CD1c-positive myeloid dendritic cell (primary cell): Measurements from ENCODE around the gene ENOSF1.

Experiments
- DNase-seq: peaks from one replicate; pipeline ENCODE4 v3.0.0-alpha.2; 2016; ENCODE audit errors: extremely low spot score

Gene ENOSF1

DNA sequence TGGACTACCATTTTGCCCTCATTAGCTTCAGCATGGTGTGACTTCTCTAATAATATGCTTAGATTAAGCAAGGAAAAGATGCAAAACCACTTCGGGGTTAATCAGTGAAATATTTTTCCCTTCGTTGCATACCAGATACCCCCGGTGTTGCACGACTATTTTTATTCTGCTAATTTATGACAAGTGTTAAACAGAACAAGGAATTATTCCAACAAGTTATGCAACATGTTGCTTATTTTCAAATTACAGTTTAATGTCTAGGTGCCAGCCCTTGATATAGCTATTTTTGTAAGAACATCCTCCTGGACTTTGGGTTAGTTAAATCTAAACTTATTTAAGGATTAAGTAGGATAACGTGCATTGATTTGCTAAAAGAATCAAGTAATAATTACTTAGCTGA lies 38.7 kb downstream of the ENOSF1 start:
- no peak for DNase-seq

DNA sequence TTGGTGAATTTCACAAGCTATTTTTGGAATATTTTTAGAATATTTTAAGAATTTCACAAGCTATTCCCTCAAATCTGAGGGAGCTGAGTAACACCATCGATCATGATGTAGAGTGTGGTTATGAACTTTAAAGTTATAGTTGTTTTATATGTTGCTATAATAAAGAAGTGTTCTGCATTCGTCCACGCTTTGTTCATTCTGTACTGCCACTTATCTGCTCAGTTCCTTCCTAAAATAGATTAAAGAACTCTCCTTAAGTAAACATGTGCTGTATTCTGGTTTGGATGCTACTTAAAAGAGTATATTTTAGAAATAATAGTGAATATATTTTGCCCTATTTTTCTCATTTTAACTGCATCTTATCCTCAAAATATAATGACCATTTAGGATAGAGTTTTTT lies 39.1 kb downstream of the ENOSF1 start:
- DNase-seq: no peak

DNA sequence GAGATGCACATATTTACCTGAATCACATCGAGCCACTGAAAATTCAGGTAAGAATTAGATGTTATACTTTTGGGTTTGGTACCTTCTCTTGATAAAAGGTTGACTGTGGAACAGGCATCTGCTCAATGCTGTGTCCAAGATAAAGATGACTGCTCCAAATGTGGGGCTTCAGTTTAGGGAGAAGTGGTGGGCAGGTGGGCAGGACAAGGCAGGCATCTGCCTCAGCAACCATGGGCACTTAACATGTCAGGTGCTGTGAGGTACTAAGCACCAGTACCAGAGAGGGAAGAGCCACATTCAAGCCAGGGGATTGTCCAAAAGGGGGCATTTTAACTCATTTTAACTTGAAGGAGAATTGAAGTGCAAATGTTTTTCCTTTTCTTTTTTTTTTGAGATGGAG lies 41.0 kb downstream of the ENOSF1 start:
- DNase-seq: no peak

DNA sequence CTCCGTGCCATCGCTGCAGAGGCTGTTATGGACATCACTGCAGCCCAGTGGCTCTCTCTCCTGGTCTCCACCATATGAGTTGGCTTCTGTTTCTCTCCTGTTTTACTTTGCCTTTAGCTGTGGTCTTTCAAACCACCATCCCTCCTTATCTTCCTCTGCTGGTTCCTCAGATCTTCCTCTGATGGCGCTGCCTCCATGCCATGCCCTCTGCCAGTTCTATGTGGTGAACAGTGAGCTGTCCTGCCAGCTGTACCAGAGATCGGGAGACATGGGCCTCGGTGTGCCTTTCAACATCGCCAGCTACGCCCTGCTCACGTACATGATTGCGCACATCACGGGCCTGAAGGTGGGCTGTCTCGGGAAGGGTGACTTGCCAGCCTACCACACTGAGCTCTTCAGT lies 41.9 kb downstream of the ENOSF1 start:
- DNase-seq: no peak

DNA sequence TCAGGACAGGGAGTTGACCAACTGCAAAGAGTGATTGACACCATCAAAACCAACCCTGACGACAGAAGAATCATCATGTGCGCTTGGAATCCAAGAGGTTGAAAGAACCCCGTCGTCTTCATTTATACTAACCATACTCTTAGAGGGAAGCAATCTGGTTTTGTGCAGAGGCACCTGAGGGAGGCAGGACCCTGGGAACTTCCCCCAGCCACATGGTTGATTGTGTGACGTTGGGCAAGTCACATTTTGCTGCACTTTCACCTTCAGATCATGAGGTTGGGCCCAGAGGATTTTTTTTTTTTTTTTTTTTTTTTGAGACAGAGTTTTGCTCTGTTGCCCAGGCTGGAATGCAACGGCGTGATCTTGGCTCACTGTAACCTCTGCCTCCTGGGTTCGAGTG lies 43.4 kb downstream of the ENOSF1 start:
- DNase-seq: no peak

DNA sequence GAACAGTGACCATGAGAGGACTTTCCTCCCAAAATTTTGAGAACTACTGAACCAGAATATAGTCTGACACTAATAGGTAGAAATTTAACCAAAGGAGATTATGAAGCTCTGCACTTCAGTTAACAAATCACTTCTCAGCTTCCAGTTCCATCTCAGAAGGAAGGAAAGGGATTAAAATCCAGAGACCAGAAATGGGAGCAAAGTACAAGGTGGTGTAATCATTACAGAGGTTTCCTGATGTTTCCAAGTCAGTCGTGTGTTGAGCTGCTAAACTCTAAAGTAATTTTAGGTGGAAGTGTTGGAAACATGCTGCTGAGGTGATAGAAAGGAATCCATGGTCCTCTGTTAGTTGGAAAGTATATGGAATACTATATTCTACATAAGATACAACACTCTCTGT lies 44.2 kb downstream of the ENOSF1 start:
- DNase-seq: no peak

DNA sequence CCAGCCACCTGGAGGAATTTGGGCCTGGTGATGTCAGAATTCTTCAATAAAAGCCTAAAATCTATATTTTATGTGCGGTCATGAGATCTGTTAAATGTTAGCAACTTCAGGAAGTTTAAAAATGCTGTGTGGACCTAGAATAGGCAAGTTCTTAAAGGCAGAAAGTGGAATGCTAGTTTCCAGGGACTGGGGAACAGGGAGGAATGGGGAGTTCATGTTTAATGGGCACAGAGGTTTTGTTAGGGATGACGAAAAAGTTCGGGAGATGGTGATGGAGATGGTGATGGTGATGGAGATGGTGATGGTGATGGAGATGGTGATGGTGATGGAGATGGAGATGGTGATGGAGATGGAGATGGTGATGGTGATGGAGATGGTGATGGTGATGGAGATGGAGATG lies 45.8 kb downstream of the ENOSF1 start:
- no peak for DNase-seq

DNA sequence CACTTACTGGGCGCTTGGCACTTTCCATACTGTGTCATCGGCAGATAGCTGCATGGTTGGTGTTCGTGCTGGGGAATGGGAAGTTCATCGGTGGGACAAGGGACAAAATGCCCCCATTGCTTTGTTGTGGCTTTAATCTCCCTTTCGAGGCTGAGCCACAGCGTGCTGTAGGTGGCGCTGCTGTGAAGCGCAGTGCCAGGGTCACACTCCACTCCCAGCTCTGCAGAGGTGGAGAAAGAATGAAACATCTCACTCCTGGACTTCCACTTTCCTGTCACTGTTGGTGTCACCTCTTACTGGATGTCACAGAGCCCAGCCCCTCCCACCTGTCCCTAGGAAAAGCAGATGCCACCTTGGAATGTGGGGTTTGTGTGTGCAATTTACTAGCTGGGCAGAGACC lies 46.3 kb downstream of the ENOSF1 start:
- DNase-seq: no peak

DNA sequence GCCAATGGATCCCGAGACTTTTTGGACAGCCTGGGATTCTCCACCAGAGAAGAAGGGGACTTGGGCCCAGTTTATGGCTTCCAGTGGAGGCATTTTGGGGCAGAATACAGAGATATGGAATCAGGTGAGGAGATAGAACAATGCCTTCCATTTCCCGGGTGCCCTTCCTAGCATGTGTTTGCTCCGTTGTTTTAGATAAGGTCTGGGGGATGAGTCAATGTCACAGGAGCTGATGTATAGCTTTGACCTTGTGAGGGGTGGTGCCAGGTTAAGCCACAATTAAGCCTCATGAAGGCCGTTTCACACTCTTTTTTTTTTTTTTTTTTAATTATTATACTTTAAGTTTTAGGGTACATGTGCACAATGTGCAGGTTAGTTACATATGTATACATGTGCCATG lies 50.2 kb downstream of the ENOSF1 start:
- no peak for DNase-seq

DNA sequence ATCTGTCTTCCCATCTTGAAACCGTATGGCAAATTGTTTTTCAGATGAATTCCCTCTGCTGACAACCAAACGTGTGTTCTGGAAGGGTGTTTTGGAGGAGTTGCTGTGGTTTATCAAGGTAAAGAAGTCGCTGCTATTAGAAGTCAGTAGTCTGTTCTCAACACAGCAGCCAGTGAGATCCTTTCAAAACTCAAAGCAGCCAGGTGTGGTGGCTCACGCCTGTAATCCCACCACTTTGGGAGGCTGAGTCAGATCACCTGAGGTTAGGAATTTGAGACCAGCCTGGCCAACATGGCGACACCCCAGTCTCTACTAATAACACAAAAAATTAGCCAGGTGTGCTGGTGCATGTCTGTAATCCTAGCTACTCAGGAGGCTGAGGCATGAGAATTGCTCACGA lies 52.8 kb downstream of the ENOSF1 start:
- no peak for DNase-seq

DNA sequence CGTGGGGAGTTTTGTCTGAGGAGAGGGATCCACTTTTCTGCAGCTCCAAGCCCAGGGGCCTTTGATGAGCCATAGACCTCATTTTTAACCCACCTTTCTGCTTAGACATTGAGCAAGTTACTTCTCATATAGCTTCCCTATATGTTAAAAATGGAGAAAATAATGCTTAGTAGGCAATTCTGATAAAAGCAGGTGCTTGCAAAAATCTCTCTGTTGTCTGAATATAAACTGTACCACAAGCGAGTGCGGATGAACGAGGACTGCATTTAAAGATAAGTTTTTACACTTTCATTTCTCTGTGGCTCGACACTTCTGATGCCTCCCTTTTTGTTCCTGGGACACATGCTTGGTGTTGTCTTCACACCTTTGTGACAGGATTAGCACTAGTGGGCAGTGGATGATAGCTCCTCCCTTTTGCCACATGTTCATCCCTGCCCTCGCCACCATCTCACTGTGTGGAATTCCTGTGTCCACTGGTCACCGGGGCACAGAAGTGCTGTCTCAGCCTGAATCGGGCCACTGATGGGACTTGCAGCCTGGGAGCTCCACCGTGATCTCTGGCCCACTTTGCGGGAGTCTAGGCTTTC lies 53.4 kb downstream of the ENOSF1 start:
- no peak for DNase-seq

DNA sequence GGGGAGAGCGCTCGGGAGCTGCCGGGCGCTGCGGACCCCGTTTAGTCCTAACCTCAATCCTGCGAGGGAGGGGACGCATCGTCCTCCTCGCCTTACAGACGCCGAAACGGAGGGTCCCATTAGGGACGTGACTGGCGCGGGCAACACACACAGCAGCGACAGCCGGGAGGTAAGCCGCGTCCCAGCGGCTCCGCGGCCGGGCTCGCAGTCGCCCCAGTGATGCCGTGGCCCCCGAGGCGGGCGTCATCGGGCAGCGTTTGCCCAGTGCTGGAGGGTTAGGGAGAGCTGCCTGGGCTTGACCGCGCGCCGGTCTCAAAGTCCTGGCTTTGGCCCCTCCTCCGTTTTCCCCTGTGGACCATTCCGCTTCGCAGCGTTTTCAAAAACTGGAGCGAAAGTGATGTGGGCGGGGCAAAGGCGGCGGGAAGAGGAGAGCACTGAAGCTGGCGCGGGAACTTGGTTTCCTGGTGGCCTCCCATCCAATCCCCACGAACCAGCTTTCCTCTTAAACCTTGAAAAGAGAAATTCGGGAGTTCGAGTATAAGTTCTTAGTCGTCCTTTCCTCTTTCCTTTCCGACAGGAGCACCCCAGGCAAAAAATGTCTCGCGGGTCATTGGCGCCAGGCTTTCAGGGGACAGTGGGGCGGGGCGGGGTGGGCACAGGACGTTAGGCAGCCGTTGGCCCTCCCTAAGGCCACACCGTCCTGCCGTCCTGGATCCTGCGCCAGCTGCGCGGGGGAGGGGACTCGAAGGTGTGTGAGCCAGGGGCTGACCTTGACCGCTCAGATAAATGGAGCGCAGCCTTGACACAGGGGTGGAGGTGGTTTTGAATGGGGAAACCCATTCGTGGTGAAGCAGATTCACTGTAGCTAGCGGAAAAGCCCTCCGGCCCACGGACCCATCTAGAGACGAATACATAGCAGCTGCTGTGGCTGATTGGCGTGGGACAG lies 54.2 kb downstream of the ENOSF1 start:
- DNase-seq: peak; percentile 76

DNA sequence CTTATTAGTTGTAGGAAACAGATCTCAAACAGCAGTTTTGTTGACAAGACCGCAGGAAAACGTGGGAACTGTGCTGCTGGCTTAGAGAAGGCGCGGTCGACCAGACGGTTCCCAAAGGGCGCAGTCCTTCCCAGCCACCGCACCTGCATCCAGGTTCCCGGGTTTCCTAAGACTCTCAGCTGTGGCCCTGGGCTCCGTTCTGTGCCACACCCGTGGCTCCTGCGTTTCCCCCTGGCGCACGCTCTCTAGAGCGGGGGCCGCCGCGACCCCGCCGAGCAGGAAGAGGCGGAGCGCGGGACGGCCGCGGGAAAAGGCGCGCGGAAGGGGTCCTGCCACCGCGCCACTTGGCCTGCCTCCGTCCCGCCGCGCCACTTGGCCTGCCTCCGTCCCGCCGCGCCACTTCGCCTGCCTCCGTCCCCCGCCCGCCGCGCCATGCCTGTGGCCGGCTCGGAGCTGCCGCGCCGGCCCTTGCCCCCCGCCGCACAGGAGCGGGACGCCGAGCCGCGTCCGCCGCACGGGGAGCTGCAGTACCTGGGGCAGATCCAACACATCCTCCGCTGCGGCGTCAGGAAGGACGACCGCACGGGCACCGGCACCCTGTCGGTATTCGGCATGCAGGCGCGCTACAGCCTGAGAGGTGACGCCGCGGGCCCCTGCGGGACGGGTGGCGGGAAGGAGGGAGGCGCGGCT lies 55.0 kb downstream of the ENOSF1 start, which contains the start of gene TYMS:
Gene TYMS, plus strand, starts transcription at position 343 of the 690 bp plus-strand sequence. Its CDS starts 90 bp downstream, at position 433.
- DNase-seq: peak; percentile 24

DNA sequence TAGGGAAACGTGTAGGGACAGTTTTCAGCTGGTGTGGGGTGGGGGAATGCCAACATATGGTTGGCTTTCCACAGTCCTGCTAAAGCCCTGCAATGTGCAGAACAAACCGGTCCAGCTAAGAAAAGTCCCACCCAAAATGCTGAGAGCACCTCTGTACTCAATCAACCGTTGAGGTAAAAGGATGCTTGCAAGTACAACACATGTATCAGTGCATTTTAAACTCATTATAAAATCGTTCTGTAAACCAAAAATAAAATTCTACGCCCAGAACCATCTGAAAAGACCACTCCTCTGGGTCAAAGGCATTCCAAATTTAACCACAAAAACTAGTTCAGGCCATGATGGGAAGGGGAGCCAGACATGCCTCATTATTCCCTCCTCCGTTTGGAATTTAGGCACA lies 57.0 kb downstream of the ENOSF1 start:
- no peak for DNase-seq

DNA sequence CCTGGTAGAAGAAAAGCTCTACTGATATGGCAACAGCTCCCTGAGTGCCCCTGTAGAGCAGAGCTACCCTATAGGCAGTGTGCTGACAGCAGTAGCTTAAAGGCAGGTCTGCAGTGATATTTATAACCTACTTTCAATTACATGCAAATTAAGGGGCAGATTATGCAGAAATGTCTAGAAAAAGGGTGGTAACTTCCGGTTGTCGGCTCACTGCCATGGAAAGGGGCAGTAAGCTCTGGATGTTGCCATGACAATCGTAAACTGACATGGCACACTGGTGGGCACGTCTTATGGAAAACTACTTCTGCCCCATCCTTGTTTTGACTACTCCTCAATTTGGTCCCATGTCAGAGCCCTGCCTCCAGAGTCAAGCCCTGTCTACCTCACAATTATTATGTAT lies 57.8 kb downstream of the ENOSF1 start:
- no peak for DNase-seq

DNA sequence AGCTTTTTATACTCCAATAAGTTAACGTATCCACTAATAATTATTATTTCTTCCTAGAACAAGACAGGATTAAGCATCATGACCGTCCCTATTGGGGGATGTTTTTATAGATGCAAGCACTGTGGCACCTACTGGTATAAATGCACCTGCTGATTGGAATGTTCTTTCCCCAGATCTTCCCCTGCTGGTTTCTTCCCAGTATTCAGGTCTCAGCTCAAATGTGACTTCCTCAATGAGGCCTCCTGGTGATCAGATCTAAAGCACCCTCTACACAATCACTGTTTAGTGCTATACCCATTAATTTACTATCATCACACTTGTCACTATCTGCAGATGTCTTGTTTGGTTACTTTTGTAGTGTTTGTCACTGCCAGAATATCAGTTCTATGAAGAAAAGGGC lies 58.9 kb downstream of the ENOSF1 start:
- no peak for DNase-seq

DNA sequence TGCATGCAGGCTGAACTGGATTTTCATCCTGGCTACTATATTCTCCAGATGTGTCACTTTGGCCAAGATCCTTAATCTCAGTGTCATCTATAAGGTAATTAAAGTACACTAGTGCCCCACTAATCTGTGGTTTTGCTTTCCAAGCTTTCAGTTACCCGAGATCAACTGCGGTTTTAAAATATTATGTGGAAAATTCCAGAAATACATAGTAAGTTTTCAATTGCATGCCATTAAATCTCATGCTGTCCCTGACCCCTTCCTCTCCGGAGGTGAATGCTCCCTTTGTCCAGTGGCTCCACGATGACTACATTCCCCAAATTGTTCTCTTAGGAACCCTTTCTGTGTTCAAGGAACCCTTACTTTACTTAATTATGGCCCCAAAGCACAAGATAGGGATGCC lies 60.3 kb downstream of the ENOSF1 start:
- no peak for DNase-seq

DNA sequence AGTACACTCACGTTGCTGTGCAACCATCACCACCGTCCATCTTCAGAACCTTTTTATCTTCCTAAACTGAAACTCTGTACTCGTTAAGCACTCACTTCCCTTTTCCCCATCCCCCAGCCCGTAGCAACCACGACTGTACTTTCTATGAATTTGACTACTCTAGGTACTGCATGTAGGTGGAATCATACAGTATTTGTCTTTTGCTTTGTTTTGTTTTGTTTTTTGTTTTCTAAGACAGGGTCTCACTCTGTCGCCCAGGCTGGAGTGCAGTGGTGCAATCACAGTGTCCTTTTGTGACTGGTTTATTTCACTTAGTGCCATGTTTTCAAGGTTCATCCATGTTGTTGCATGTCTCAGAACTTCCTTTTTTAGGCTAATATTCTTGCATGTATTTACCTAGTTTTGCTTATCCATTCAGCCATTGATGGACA lies 62.0 kb downstream of the ENOSF1 start:
- DNase-seq: peak; percentile 33

DNA sequence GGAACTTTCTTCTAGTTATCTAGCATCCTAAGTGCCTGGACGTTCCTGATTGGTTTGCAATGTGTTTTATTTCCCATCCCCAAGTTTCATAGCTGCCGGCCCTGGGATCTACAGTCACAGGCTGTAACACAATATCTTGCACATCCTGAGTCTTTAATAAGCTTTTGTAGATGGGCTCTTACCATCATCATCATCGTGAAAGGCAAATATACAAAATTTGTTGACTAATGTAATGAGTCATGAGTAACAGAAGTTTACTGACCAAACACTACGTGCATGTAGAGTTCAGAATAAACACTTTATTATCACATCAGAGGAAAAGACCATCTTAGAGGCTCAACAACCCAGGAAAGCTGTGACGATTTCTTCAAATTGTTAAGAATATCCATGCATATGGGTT lies 63.1 kb downstream of the ENOSF1 start:
- DNase-seq: no peak

DNA sequence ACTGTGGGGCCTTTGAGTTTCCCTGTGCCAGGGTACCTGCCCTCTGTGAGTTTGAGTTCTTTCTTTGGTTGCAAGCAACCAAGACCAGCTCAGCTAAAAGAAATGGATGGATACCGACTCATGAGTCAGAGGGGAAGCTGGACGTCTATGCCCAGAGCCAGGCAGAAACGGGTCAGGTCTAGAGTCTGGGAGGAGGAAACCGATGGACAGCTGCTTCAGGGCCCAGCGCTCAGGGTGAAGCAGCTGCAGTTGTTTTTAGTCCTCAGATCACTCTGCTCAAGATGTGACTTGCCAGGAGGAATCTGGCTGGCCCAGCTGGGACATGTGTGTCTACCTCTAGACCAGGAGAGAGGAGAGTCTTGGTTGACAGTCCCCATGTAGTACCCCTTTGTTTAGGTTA lies 65.1 kb downstream of the ENOSF1 start:
- DNase-seq: no peak

DNA sequence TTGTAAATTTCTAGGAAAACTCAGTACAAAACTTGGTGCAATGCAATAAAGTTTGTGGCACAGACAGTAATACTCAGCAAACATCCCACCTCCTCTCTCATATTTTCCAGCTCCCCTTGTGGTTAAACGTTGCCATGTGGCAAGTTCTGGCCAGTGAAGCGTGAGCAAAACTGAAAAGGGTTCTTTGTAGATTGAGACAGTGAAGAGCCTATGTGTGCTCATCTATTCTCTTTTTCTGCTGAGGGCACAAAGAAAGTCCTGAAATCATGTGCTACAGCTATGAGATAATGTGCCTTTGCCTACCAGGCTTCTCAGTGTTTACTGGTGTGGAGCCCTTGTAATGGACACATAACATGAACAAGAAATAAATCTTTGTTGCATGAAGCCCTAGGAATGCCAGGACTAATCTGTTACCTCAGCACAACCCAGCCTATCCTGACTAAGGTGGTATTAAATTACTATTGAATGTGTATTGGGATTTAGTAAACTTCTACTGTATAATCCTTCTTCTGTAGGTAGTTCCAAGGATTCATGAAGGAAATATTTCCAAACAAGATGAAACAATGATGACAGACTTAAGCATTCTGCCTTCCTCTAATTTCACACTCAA lies 67.9 kb downstream of the ENOSF1 start:
- no peak for DNase-seq

DNA sequence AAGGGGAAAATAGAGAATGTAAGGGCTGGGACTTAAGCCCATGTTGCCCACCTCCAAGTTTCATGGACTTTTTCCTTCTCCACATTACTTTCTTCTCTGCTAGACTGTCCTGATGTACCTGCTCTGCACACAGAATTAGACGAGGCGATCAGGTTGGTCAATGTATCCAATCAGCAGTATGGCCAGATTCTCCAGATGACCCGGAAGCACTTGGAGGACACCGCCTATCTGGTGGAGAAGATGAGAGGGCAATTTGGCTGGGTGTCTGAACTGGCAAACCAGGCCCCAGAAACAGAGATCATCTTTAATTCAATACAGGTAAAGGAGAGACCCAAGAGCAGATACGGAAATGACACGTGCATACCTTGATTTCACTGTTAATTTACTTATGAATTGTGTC lies 71.2 kb downstream of the ENOSF1 start:
- DNase-seq: no peak
